Occipital lobe (tissue), 2 donors: ENCODE data around the gene TMEM25. TPM values are rescaled to one million over a fixed set of nuclear protein-coding genes. Genes with fewer than 3 reads are reported as not detected.
A peak's percentile ranks its signal among the peaks of the same experiment; 100 is the strongest.
"Not testable (repeated sequence)": the region's sequence is repeated elsewhere in the genome, so short reads cannot be mapped to it uniquely, and the experiment has no call there.

Source experiments
- DNase-seq: peaks from one replicate; lab custom pipeline; 2025; lab: John Stamatoyannopoulos, UW
- total RNA-seq: library from RNA; depleted of rRNA; stranded (reverse); fragments of >200 nt; gene quantifications from one replicate; pipeline ENCODE4 v1.2.3, GENCODE V29; 2014

The TMEM25 gene
- total RNA-seq, 1 donor from 2014 or later = 40.7 TPM

GRCh38 chr11:118532091-118532490 lies 1.1 kb downstream of the TMEM25 start:
- DNase-seq = no peak

- DNase-seq = no peak
These were observed 2.1 kb downstream of the TMEM25 start for GRCh38 chr11:118532852-118533768.

DNA sequence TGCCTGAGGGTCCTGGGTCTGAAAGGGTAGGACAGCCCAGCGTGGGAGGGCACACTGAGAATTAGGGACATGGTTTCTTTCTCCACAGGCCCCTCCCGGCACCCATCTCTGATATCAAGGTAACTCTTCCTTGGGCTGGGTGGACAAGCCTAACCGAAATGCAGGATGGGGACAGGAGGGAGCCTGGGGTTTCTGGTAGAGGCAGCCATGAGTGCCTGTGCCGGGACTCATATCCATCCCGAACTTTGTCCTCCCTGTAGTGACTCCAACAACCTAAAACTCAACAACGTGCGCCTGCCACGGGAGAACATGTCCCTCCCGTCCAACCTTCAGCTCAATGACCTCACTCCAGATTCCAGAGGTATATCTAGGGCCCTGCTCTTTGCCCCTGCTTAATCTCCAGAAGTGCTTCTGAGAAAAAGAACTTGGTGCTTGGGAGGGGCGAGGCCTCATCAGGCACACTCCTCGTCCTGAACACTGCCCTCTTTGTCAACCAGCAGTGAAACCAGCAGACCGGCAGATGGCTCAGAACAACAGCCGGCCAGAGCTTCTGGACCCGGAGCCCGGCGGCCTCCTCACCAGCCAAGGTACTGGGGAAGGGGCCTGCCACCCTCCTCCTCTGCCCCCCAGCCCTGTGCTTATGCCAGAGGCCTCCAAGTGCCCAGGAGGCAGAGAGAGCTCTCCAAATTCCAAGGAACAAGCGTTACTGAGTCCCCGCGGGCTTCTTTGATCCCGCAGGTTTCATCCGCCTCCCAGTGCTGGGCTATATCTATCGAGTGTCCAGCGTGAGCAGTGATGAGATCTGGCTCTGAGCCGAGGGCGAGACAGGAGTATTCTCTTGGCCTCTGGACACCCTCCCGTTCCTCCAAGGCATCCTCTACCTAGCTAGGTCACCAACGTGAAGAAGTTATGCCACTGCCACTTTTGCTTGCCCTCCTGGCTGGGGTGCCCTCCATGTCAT lies 3.1 kb downstream of the TMEM25 start:
- DNase-seq = no peak

DNA sequence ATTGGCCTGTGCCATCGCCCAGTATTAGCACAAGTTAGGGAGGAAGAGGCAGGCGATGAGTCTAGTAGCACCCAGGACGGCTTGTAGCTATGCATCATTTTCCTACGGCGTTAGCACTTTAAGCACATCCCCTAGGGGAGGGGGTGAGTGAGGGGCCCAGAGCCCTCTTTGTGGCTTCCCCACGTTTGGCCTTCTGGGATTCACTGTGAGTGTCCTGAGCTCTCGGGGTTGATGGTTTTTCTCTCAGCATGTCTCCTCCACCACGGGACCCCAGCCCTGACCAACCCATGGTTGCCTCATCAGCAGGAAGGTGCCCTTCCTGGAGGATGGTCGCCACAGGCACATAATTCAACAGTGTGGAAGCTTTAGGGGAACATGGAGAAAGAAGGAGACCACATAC lies 4.3 kb downstream of the TMEM25 start:
- DNase-seq = no peak

- DNase-seq = no peak
These were observed 5.7 kb downstream of the TMEM25 start for GRCh38 chr11:118536726-118537125.

DNA sequence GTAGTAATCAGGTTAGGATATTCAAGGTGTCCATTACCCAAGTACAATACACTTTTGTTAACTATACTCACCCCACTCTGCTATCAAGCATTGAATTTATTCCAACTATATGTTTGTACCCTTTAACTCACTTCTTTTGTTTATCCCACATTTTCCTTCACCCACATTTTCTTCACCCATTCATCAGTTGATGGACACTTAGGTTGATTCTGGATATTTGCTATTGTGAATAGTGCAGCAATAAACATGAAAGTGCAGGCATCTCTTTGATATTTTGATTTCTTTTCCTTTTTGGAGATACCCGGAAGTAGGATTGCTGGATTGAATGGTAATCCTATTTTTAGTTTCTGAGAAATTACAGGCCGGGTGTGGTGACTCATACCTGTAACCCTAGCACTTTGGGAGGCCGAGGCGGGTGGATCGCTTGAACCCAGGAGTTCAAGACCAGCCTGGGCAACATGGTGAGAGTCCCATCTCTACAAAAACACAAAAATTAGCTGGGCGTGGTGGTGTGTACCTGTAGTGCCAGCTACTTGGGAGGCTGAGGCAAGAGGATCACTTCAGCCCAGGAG lies 6.5 kb downstream of the TMEM25 start:
- DNase-seq = no peak

DNA sequence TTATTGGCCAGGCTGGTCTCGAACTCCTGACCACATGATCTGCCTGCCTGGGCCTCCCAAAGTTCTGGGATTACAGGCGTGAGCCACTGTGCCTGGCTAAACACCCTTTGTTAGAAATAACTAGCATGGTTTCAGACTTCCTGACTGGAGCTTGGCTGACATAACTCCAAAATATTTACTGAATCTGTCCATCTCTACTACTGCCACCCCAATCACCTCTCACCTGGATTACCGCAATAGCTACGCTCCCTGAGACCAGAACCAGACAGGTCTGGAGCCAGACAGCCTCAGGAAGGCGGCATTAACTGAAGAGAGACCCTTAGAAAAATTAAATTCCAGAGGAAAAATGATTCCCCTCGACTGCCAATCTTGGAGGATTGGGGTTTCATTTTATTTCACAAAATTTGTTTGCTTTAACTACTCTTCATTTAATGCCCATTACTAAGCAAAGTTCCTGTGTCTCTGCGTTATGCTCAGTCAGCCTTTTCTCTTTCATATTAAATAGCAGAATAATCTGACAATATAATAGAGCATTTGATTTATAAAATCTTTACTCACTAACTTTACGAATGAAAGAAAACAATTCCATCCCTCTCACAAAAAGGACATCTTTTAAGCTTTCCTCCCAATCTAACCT lies 13.1 kb downstream of the TMEM25 start:
- DNase-seq = no peak

DNA sequence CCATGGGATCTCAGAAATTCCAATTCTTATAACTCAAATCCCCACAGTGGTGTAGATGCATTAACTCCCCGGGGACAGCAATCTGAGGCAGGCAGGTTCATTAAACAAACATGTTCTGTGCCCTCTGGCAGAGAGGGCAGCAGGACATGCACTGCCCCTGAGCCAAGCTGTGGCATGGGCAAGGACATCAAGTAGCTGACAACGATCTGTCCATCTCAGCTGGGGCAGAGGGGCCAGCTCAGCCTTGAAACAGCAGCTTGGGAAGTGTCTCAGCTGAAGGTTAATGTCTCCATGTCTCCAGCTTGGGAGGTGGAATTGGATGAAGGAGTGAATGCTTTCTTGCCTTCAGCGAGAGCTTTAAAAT lies 13.6 kb downstream of the TMEM25 start:
- DNase-seq = no peak

GRCh38 chr11:118545533-118545932 lies 14.5 kb downstream of the TMEM25 start:
- no peak for DNase-seq

DNA sequence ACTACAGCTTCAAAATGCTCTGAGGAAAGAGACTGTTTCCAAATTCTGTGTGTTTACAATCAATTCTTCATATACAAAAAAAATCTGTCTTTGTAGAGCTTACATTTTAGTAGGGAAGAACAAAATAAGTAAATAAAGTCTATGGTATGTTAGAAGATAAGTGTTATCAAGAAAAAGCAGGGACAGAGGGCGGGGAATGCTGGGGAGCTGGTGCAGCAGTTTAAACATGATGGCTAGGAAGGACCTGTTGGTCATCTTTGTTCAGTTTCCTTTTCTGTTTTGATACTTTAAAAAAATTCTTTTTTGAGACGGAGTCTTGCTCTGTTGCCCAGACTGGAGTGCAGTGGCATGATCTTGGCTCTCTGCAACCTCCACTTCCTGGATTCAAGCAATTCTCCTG lies 16.1 kb downstream of the TMEM25 start:
- no peak for DNase-seq

GRCh38 chr11:118552341-118552740 lies 21.3 kb downstream of the TMEM25 start:
- DNase-seq = no peak

- no peak for DNase-seq
These were observed 29.8 kb downstream of the TMEM25 start for GRCh38 chr11:118560806-118561205.

GRCh38 chr11:118565051-118565450 lies 34.1 kb downstream of the TMEM25 start:
- DNase-seq = peak; percentile 17

GRCh38 chr11:118569670-118570069 lies 38.7 kb downstream of the TMEM25 start:
- no peak for DNase-seq

DNA sequence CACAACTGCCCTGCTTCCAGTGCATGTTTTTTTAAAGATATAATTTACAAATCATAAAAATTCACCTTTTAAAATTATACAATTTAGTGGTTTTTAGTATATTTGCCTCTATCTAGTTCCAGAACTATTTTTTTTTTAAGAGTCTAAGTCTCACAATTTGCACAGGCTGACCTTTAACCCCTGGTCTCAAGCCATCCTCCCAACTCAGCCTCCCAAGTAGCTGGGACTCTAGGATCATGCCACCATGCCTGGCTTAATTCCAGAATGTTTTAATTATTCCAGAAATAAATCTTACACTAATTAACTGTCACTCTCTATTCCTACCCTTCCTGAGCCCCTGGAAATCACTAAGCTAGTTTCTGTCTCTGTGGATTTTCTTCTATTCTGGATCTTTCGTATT lies 39.8 kb downstream of the TMEM25 start:
- DNase-seq = no peak

GRCh38 chr11:118571701-118572060 lies 40.7 kb downstream of the TMEM25 start:
- DNase-seq = not testable (repeated sequence)

- DNase-seq = peak; percentile 84
These were observed 41.3 kb downstream of the TMEM25 start, which contains the start of gene ARCN1 for GRCh38 chr11:118572061-118572980. Gene ARCN1 (plus strand): TSS chr11:118572409. CDS start chr11:118572548, 139 bp downstream.

DNA sequence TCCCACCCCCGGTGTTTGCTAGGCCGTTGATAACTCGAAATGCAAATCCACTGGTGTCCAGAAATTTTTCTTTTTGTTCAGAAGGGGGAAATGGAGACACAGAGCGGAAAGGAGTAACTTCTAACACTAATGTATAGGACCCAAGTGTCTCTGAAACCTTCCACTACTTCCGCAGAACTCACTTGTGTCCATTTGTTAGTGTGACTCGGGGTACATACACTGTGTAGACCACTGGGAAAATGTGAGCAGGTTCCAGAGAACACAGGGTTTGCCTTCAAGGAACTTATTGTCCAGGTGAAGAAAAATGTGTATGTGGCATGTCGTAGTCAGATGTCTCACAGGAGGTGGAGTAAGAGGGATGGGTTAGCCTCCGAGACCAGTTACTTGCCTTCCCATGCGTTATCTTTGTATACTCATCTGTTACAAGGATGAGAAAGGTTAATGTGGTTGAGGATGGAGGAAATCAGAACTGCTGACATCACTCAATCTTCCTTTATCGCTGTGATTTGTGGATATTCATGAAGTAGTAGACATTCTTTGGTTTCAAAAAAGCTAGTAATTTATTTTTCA lies 42.1 kb downstream of the TMEM25 start:
- DNase-seq = no peak

DNA sequence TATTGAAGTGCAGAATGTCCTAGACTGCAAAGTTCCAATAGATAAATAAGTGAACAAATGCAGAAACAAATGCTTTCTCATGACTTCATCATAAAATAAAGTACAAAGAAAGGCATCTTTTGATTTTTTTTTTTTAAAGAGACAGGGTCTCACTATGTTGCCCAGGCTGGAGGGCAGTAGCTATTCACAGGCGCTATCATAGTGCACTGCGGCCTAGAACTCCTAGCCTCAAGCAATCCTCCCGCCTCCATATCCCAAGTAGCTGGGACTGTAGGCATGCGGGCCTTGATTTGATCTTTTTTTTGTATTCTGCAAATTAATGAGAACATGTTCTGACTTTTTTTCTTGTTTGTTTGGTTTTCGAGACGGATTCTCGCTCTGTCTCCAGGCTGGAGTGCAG lies 43.6 kb downstream of the TMEM25 start:
- DNase-seq = no peak

DNA sequence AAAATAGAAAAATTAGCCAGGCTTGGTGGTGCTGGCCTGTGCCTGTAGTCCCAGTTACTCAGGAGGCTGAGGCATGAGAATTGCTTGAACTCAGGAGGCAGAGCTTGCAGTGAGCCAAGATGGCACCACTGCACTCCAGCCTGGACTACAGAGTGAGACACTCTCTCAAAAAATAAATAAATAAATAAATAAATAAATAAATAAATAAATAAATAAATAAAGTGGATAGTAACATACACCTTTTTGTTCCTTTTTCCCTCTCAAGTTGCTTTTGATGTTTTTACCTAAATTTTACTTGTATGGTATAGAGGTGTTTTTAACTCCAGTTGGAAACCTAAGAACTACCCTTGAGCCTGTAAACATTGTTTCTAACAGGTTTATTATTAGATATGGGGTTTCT lies 47.0 kb downstream of the TMEM25 start:
- not testable (repeated sequence) for DNase-seq
